HG03103 (cell line): ENCODE data around the gene STPG1.
"Not testable (repeated sequence)": the region's sequence is repeated elsewhere in the genome, so short reads cannot be mapped to it uniquely, and the experiment has no call there.

Source experiments
- ATAC-seq: cut with Tn5 transposase; IDR thresholded peaks from one replicate; pipeline ENCODE4 v1.9.1; 2021; ENCODE audit warnings: low read depth; ENCODE audit not compliant: unreplicated experiment

Gene STPG1, protein sequence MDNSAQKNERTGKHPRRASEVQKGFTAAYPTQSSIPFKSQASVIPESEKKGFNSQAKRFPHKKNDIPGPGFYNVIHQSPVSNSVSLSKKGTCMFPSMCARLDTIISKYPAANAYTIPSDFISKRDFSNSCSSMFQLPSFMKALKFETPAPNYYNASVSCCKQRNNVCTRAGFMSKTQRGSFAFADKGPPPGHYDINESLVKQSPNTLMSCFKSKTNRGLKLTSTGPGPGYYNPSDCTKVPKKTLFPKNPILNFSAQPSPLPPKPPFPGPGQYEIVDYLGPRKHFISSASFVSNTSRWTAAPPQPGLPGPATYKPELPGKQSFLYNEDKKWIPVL

DNA sequence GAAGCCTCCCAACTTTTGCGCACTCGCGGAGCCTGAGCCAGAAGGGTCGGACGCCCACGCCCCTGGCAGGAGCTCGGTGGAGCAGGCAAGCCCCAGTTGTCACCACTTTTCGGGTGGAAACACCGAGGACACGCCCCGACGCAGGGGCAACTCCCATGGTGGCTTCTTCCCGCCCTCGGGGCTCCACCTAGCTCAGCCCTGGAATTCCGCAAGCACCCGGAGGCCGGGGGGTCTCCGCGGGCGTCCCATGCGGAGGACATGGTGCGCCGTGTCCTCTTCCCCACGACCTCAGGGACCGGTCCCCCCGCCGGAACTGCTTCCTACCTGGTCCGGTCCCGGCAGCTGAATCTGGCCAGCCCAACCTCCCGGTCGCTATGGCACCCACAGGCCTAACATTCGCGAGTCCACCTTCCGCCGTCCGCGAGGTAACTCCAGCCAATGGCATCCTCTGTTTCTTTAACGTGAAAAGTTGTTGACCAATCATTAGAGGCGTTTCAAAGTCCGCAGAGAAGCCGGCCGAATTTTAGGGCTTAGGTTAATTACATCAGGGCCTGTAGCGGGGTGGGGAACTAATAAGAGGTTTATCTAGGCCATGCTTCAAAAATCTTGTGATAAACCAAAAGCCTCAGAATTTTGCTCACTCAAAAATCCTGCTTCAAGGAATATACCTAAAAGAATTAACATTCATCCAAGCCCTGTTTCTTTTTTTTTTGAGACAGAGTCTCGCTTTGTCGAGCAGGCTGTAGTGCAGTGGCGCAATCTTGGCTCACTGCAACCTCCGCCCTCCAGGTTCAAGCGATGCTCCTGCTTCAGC is at the start of gene STPG1:
Gene STPG1 (minus strand): TSS at position 433 of the 814 bp plus-strand sequence. CDS start 12,394 bp downstream, outside the sequence.
- ATAC-seq, result no peak

DNA sequence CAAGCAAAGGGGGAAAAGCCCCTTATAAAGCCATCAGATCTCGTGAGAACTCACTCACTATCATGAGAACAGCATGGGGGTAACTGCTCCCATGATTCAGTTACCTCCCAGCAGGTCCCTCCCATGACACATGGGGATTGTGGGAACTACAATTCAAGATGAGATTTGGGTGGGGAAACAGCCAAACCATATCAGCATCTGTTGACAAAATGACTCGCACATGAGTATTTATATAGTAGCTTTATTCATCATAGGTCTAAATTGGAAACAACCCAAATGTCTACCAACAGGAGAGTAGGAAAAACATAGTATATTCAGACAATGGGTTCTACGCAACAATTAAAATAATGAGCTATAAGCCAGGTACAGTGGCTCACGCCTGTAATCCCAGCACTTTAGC is 48.5 kb upstream of the STPG1 start:
- not testable (repeated sequence) for ATAC-seq

DNA sequence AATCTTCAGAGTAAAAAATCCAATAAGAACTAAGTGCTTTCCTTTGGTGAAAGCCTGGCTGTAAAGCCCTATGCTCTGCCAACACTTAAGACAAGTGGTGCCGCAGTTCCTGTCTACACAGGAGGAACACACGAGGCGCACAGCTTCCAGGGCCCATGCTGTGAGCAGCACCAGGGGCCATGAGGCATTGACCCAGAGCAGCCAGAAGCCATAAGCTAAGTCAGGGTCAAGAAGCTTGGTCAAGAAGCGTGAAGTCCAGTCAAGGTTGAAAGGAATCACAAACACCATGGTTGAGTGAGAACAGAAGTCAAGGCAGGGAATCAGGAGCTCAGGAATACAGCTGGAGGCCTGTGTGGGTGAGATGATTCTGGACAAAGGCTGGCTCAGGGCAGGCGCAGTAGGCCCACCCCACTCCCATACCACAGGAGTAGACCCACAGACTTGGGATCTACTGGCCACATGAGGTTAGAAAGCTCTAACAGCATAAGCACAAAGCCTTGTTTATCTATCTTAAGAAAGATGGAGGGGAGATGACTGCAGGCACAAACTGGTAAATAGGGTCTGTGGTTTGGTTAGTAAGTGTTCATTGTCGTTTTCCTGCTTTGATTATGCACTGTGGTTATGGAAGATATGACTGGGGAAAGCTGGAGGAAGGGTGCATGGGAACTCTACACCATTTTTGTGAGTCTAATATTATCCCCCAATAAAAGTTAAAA is 46.1 kb upstream of the STPG1 start:
- no peak for ATAC-seq

DNA sequence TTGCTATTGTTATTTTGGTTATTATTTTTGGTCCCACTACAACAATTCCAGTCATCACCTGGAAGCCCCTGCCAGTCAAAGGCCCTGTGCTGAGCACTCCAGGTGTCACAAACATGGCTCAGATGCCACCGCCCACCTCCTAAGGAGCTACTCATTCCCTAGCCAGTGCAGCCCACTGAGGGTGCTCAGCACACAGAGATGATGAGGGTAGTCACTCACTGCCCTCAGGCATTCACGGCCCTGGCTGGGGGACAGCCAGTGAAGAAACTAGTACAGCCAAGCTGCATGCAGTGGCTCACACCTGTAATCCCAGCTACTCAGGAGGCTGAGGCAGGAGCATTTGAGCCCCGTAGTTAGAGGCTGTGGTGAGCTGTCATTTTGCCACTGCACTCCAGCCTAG is 44.3 kb upstream of the STPG1 start:
- ATAC-seq, result no peak

DNA sequence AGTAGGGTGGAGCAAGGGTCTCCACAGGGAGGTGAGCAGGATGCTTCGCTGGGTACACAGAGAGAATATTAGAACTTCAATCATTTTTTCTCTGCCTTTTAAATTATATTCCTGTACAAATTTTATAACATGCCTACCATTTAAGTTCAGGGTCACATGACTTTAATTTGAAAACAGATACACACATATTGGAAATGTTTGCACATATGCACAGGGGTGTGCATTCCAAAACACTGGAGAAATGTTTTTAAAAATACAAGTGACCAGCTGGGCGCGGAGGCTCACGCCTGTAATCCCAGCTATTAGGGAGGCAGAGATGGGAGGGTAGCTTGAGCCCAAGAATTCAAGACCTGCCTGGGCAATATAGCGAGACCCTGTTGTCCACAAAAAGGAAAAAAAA is 41.7 kb upstream of the STPG1 start:
- no peak for ATAC-seq

DNA sequence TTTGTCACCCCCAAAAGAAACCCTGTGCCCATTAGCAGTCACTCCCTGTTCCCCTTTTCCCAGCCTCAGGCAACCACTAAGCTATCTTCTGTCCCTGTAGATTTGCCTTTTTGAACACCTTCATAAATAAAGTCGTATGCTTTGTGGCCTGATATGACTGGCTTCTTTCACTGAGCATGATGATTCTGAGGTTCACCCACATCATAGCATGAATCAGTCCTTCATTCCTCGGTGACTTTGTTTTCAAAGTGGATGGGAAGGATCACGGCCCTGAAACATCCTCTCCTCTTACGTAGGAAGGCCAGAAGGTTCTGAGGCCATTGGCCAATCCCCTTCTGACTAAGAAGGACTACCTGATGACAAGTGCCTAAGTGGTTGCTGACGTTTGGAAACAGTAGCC is 41.1 kb upstream of the STPG1 start:
- no peak for ATAC-seq

DNA sequence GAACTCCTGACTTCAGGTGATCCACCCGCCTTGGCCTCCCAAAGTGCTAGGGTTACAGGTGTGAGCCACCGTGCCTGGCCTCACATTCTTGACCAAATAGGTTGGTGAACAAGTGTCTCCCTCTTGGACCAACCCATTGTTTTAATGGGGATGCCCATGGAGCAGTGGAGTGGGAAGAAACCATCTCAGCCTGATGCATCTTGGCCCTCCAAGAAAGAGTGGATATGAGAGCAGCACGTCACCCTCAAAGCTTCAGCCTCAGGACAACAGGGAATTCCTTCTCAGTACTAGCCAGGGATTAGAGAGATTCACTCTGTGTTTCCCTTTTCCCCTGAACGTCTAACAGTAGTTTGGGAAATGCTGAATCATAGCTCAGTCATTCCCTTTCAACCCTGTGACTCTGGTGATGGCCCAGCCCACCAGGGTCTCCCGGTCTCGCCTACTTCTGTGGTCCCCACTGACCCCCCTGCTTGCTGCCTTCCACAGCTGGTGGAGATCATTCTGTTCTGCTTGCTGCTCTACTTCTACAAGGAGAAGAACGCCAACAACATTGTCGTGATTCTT is 39.4 kb upstream of the STPG1 start:
- ATAC-seq, result no peak

DNA sequence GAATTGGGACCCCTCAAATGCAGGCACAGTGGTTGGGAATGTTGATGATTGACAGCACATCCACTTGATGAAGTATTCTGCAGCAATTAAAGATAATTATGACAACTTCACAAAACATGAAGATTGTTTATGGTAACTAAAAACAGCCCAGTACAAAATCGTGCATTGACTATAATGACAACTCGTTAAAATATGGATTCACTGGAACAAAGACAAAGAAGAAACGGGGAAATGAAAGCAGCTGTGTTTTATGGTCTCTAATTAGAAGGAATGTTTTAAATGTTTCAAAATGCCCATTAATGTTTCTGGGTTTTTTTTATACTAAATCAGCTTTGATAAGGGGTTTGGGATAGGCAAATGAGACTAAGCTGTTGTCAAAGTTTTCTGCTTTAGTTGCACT is 38.2 kb upstream of the STPG1 start:
- no peak for ATAC-seq

DNA sequence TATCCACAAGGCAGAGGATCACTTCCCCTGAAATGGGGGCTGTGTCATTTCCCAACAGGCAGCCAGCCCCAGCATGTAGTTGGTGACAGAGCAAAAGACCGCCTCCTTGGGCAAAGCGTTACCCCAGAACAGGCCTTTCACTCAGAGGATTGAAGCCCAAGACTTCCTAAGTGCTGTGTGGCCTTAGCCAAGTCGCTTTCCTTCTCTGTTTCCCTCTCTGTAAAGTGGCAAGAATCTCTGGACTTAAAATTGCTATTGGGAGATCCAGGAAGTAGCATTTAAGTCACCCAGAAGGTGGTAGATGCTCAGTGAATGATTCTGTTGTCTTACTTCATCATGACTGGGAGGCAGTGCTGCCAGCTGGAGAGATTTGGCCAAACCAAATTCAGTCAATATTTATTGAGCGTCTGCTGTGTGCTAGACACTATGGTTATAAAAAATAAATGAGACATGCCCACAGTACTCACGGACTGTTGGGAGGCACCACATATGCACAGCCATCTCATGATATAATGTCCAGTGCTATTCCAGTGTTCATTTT is 37.3 kb upstream of the STPG1 start:
- no peak for ATAC-seq

DNA sequence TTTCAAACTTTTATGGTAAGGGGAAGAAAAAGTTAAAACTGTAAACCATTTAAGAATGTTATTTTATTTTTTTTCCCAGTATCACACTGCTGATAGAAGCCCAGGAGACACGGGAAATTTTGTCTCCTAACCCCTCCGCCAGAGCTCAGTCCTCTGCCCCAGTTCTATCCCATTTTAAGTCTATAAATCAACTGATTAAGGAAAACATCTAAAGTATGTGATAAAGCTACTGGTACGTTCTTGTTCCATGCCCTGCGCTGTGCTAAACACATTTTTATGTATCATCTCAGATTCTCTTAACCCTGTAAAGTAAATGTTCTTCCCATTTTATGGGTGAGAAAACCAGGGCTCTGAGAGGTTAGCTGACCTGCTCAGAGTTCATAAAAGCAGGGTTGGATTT is 36.7 kb upstream of the STPG1 start:
- no peak for ATAC-seq

DNA sequence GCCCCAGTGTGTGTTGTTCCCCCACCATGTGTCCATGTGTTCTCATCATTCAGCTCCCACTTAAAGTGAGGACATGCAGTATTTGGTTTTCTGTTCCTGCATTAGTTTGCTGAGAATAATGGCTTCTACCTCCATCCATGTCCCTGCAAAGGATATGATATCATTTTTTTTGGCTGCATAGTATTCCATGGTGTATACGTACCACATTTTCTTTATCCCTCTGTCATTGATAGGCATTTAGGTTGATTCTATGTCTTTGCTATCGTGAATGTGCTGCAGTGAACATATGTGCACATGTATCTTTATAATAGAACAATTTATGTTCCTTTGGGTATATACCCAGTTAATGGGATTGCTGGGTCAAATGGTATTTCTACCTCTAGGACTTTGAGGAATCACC is 32.9 kb upstream of the STPG1 start:
- ATAC-seq, result not testable (repeated sequence)

DNA sequence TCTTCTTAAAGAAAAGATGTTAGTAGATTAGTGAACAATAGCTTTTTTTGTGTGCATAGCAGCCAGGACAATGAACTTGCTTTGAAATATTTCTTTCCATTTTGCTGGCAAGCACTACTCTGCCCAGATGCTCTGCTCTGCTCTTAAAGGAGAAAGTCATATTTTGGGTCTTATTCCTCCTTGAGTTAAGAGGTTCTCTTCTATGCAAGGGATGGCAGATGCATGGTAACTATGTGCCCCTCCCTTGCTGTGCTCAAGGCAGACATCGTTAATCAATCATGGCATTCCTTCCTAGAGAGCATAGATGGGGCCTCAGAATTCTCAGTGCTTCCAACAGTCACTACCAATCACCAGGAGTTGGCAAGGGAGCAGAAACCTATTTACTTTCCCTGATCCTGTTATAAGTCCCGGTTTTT is 29.7 kb upstream of the STPG1 start:
- ATAC-seq, result no peak

DNA sequence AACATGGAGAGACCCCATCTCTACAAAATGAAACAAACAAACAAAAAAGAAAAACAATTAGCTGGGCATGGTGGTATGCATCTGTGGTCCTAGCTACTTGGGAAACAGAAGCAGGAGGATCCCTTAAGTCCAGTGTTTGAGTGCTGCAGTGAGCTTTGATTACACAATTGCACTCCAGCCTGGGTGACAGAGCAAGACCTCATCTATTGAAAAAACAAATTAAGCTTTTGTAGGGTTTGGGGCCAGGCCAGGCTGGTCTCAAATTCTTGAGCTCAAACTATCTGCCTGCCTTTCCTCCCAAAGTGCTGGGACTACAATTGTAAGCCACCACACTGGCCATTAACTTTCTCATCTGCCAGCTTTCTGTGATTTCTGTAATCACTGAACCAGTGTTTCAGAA is 29.2 kb upstream of the STPG1 start:
- ATAC-seq, result no peak

DNA sequence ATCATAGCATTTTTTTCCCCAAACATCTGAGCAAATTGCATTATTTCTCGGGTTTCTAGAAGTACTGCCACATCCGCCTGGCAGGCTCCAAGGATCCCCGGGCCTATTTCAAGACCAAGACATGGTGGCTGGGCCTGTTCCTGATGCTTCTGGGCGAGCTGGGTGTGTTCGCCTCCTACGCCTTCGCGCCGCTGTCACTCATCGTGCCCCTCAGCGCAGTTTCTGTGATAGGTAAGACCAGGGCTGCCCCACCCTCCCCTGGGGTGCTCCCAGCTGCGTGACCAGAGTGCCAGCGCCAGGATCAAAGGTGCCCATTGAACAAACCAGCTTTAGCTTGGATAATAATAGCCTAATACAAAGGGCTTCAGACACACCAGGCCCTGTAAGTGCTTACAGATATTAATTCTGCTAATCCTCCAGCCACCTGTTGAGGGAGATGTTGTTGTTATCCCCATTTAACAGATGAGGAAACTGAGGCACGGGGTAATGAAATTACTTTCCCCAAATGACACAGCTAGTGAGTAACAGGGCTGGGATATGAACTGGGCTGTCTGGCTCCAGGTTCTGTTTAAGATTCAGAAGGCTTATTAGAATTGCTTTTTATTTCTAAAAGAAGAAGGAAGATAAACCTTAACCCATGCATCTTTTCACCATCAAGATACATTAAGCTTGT is 28.6 kb upstream of the STPG1 start:
- no peak for ATAC-seq

DNA sequence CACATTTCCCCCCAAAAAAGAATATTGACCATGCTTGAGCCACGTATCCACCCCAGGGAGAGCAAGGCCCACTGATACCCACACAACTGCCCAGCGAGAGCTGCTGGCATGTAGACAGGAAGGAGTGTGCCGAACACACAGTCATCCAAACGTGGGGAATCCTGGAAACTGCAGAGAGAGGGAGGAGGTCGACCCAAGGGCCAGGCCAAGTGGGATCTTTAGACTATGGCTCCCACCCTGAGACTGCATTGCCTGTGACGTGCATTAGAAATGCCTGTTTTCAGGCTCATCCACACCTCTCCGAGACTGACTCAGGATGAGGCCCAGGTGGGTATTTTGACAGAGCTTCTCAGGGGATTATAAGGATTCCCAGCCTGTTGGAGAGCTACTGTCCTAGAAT is 27.9 kb upstream of the STPG1 start:
- ATAC-seq, result no peak

DNA sequence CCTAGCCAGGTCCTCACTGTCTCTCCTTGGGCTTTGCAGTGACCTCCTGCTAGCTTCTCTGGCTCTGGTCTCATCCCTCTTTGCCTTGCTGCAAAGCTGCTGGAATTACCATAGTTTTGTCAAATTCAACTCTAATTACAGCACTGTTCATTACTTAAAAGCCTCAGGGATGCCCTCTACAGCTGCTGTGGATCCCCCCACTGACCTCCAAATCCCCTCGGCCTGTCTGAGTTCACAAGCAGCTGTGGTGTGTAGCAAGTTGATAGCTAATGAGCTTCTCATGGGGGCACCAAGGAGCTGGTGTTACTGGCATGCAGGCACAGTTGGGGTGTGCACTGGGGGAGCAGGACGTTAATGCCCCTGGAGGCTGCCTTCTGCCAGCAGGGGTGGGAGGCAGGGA is 26.9 kb upstream of the STPG1 start:
- no peak for ATAC-seq

DNA sequence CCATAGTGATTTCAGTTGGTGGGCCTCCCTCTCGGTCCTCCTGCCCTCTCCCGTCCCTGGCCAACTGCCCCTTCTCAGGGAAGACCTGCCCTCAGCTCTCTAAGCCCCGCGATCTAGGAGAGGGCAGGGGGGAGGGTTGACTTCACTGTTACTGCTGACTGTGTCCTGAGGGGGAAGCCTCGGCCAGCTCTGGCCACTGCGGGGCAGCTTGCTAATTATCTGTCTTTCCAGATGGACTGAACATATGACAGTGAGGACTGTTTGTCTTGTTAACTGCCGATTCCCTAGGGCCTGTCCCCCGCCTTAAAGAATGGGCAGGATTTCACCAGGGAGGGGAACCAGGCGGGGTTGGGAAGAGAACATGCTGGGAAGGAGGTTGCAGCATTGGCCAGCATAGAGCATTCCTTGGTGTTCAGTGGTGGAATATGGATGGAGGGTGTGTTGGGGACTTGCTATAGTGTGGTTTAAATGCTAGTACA is 24.9 kb upstream of the STPG1 start:
- no peak for ATAC-seq

DNA sequence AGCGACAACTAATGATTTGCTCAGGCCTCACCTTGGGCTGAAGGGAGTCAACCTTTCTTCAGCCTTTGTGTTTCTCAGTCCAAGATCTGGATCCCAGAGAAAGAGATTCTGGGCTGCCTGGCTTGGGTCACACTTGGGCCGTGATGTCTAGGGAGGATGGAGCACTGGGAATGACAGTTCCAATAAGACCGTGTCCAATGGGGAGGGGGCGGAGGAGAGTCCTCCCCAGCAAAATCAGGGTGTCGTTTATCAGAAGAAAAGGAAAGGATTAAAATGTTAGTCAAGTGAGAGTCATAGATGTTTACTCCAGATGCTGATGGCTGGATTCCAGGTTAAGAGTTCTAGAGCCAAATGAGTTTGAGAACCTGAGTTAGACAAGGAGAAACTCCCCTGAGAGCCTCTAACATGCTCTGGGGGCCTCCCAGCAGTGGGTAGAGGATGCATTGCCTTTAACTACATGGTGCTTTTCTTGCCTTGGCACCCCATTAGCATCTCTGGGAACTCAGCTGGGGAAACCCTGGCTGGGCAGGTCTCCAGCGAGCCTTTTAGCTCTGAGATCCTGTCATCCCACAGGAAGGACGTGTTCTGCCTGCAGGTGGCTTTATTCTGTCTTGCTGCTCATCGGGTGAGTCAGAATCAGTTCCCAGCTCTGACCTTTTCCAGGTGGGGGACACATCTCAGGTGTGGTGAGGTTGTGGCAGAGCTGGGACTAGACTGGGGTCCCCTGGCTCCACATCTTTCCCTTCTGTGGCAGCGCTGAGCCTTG is 24.2 kb upstream of the STPG1 start:
- ATAC-seq, result no peak

DNA sequence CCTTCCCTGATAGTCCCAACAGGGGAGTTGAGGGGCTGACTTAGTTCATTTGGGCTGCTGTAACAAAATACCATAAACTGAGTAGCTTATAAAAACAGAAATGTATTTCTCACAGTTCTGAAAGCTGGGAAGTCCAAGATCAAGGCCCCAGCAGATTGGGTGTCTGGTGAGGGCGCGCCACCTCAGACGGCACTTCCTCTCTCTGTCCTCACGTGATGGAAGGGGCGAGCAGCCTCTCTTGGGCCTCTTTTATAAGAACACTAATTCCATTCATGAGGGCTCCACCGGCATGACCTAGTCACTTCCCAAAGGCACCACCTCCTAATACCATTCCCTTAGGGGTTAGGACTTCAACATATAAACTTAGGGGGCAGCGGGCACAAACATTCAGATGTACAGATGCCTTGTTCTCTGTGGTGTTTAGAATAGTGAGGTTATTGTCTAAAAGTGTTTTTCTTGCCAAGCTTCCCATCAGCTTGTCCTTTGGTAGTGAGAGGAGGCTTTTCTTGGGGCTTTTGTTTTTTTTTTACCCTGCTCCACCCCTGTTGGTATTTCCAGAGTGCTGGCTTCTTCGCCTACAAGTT is 22.3 kb upstream of the STPG1 start:
- ATAC-seq, result no peak
